ENCODE data around the gene FAM151B.
"Not testable (repeated sequence)": the region's sequence is repeated elsewhere in the genome, so short reads cannot be mapped to it uniquely, and the experiment has no call there.

FAM151B gene, protein sequence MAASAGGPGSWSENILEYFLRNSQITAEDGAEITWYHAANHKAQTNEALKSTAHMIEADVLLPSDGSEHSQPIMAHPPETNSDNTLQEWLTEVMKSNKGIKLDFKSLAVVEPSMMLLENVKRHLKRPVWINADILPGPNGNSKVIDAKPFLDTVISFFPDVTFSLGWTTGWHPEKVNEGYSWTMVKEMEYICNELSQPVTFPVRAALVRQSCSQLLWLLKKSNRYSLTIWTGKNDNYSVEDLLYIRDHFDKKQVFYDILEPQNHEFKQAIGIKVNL

DNA sequence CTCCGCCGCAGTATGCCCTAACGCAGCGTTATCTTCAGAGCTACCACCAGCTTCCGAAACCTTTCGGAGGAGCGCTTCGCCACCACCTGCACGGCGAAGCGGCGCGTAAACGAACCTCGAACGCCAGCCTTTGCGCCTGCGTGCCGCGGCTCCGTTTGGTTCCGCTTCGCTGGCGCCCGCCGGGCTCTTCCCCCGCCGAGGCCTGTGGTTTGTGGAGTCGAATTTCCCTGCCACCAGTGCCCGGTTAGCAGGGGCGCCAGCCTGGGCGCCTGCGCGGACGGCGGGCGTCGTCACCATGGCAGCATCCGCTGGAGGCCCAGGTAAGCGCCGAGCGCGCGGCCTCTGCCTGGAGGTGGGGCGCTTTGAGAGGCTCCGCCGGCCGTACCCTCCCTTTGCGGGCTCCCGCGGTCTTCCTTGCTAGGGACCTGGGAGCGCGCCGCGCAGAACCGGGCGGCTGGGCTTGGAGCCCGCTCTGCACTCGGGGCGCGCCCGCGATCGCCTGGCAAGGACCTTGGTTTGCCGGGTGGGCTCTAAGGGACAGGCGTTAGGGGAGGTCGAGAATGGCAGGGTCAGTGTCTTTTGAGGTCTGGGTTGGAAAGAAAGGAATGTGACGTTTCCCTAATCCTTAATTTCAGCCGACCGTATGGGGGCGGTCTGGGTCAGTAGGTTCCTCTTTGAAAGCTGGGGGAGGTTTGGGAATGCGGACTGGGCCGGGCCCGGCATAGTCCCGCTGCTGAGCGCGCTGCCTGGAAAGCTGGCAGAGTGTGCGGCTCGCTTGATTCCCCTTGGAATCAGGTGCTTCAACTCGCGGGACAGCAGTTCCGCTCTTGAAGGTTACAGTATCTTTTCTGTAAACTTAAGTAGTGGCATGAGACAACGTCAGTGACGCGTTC lies at the start of gene FAM151B:
Gene FAM151B, plus strand, starts transcription at position 272 of the 893 bp plus-strand sequence. Its CDS starts 24 bp downstream, at position 296.
- peak; percentile 68 to 92 for DNase-seq

DNA sequence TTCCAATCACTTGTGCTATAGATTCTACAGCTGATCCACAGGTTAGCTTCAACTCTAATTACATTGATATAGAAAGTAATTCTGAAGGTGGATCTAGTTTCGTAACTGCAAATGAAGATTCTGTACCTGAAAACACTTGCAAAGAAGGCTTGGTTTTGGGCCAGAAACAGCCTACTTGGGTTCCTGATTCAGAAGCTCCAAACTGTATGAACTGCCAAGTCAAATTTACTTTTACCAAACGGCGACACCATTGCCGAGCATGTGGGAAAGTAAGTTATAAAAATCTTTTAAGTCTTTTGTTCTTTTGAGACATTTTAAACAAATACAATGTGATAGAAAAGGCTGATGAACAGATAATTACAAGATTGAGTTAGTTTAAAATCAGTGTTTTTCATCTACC lies 49.2 kb upstream of the FAM151B start:
- DNase-seq = no peak

DNA sequence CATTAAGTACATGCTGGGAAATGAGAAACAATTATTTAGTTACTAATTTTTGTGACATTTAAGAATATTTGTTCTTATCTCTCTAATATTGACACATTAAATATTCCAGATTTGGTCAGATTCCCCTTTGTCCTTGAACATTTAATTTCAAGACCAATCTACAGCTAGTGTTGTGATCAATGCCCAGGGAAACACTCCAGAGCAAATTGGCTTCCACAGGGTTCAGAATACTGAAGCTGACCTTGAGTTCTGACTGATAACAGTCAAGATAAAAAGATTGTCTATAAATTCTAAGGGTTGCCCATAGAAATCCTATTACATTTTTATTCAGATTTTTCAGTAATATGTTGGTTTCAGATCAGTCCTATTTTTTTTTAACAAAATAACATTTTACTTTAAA lies 48.7 kb upstream of the FAM151B start:
- DNase-seq = no peak

DNA sequence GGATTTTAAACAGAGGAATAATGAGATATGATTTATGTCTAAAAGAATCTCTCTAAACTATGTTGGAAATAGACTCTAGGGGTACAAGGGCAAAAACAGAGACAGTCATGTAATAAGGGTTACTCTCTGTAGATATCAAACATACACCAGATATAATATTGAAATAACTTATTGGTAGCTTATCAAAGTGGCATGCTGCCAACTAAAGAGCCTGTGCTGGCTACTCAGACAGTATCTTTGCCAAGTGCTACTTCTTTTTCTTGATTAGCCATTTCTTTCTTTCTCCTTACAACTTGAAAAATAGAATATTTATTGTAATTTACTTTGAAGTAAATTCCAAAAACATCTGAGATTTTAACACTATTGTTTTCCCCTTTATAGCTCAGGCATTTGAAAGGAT lies 45.2 kb upstream of the FAM151B start:
- DNase-seq = no peak

DNA sequence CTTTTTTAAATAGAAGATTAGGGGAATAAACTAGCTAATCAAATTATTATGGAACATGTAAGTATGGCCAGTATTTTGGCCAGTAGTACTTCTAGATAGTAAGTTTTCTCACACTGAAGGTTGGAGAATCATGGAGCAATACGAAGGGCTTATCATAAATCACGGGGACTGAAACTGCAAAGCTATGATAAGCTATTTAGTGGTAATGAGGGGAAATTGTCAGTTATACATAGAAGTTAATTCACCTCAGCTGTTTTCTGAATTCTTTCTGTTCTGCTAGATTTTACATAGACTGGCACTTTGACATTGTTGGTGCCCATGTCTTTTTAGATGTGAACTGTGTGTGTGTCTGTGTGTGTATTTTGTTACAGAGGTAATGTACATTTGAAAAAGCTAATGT lies 34.5 kb upstream of the FAM151B start:
- no peak for DNase-seq

DNA sequence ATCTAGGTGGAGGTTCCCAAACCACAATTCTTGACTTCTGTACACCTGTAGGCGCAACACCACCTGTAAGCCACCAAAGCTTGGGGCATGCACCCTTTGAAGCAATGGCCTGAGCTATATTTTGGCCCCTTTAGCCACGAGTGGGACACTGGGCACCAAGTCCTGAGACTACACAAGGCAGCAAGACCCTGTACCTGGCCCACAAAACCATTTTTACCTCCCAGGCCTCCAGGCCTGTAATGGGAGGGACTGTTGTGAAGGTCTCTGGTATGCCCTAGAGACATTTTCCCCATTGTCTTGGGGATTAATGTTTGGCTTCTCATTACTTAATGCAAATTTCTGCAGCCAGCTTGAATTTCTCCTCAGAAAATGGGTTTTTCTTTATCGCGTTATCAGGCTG lies 24.6 kb upstream of the FAM151B start:
- no peak for DNase-seq

DNA sequence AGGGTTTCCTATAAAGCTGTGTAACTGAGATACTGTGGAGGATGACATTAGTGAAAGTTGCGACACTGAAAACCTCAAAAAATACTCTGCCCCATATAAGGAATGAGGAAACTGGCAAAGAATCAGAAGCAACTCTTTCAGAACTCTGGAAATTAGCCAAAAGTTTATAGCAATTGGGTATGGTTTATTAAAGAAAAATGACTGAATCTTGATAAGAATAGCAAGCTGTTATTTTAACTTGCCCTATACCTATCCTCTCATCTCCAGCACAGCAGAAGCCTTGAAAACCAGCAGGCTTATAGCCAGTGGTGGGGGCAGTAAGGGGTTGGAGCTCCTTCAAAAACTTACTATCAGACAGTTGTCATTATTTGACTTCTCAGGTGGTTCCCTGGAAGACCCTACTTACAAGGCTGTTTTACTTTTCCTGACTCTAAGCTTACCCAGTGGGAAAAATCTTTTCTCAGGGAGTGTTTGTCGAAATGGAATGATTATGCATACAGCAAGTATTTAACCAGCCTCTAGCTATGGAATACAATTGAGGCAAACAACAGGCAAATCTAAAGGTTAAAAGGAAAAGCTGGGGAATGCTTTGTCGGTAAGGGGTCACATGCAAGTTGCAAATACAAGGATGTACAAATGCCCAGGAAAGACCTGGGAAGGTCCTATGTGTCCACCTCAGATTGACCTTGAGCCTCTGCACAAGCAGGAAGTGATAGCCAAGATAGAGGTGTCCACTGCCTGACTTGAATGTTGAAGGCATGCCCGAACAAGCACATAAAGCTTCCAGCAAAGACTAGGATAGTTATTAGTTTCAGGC lies 21.0 kb upstream of the FAM151B start:
- DNase-seq = no peak

DNA sequence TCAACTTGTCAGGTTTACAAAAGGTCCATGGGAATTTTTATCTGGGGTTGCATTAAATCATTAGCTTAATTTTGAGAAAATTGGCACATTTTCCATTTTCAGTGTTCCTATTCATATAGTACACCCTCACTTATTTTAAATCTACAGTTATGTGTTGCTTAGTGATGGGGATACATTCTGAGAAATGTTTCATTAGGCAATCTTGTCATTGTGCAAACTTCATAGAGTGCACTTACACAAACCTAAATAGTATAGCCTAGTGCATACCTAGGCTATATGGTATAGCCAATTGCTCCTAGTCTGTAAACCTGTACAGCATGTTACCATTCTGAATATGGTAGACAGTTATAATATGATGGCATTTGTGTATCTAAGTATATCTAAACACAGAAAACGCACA lies 19.8 kb upstream of the FAM151B start:
- DNase-seq = no peak

DNA sequence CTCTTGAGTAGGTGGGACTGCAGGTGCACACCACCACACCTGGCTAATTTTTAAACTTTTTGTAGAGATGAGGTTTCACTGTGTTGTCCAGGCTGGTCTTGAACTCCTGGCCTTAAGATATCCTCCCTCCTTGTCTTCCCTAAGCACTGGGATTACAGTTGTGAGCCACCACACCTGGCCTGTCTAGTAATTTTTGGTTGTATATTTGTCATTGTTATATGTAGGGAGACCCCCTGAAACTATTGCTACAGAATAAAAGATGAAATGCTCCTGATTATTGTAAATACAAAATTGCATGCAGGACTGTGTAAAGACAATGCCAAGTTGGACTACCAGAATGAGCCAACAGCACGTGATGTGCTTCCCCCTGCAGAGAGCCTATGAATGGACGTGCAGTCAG lies 17.3 kb upstream of the FAM151B start:
- DNase-seq = not testable (repeated sequence)

DNA sequence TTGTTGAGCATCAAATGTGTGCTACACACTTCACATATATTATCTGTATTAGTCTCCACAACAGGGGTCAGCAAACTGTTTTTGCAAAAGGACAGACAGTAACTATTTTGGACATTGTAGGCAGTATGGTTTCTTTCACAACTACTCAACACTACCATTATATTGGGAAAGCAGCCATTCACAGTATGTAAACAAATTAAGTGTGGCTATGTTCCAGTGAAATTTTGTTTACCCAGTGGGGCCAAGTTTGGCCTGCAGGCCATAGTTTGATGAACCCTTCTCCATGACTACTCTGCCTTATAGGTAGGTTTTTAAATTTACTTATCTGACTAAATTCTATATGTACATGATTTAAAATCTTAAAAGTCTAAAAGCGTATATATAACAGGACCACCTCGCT lies 13.0 kb upstream of the FAM151B start:
- no peak for DNase-seq

DNA sequence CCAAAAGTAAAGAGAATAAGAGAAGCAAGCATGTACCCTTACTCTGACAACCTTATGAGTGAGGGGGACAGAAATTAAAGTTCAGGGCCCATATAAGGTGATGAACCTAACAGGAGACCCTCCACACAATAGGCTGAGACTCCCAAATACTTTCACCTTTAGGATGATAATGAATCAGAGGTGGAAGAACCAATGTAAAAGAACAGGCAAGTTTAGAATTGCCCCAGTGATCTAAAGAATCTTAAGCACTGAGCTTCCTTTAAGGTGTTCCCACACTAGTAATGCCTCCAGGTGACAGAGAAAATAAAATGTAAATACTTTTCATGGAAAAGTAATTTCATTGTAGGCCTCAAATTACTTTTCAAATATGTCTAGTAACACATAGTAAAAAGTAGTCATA lies 8.2 kb upstream of the FAM151B start:
- no peak for DNase-seq

DNA sequence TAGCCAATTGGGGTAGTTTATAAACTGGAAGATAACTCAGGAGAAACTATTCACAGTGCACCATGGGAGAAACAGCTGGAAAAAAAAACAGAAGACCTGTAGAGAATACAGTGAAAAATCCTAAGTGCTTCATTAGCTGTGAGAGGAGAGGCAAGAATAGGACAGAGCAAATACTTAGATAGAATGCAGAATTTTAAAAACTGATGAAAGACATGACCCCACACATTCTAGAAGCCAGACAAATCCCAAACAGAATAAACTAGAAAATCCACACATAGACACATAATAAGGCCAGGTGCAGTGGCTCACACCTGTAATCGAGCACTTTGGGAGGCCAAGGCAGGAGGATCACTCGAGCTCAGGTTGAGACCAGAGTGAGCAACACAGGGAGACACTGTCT lies 7.5 kb upstream of the FAM151B start:
- DNase-seq = no peak

DNA sequence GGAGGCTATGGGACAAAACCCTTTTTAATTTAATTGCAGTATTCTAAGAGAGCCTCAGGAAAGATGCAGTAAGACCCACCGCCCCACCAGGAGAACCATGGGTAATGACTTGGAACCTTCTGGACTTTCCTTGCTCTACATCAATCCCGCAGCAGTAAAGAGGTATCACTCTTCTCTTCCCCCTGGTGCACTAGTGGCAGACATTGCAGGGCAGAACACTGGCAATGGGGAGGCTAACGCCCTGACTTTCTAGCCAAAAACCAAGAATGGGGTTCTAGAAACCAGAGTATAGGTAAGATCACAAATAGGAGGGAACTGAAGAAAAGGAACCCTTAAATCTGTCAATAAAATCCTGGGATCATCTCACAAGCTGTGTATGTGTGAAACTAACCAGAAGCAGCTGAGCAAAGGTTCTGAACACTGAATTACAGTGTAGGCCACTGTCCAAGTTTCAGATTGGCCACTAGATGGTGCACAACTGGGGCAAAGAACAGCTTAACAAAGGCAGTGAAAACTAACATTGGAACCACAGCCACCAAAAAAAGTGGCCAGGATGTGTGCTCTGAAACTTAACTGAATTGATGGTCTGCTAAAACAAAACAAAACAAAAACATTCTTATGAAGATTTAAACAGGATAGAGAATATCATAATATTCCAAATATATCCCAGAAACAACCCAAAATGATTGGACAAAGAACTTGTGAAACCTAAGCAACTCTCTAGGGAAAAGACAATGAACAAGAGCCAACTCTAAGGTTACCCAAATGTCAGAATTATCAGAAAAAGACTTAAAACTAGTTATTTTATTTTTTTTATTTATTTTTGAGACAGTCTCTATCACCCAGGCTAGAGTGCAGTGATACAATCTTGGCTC lies 6.6 kb upstream of the FAM151B start:
- no peak for DNase-seq

DNA sequence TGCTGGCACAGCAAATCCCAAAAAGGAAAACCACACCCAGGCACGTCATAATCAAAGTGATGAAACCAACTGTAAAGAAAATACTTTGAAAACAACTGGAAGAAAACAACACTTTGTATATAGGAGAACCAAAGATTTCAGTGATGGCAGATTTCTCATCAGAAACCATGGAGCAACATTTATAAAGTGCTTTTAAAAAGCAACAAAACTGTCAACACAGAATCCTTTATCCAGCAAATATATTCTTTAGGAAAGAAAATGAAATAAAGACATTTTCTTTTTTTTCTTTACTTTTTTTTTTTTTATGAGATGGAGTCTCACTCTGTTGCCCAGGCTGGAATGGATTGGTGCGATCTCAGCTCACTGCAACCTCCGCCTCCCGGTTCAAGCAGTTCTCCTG lies 5.3 kb upstream of the FAM151B start:
- no peak for DNase-seq

DNA sequence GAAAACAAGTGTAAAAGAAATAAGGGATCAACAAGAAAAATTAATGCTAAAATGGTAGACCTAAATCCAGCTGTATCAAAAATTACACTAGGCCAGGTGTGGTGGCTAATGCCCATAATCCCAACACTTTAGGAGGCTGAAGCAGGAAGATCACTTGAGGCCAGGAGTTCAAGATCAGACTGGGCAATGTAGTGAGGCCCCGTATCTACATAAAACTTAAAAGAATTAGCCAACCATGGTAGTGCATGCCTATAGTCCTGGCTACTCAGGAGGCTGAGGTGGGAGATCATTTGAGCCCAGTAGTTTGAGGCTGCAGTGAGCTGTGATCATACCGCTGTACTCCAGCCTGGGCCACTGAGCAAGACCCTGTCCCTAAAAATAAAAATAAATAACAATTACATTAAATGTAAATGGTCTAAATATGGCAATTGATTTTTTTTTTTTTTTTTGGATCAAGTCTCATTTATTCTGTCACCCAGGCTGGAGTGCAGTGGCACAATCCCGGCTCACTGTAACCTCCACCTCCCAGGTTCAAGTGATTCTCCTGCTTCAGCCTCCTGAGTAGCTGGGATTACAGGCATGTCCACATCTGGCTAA lies 4.2 kb upstream of the FAM151B start:
- DNase-seq = no peak

DNA sequence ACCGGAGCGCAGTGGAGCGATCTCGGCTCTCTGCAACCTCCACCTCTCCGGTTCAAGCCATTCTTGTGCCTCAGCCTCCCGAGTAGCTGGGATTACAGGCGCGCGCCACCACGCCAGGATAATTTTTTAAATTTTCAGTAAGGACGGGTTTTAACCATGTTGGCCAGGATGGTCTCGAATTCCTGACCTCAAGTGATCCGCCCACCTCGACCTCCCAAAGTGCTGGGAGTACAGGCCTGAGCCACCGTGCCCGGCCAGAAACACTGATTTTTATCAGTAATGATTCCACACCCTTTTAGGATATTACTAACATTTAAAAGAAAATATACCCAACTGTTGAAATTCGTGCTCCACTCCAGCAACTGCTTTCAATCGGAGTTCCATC lies 464 bp upstream of the FAM151B start:
- DNase-seq = no peak

DNA sequence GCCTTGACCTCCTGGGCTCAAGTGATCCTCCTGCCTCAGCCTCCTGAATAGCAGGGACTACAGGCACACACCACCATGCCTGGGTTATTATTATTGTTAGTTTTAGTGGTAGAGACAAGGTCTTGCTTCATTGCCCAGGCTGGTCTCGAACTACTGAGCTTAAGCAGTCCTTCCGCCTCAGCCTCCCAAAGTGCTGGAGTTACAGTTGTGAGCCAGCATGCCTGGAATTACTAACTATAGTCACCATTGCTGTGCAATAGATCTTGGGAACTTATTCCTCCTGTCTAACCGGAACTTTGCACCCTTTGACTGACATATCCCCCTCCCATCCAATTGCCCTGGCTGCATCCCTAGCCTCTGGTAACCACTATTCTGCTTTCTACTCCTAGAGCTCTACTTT lies 3.4 kb downstream of the FAM151B start:
- no peak for DNase-seq

DNA sequence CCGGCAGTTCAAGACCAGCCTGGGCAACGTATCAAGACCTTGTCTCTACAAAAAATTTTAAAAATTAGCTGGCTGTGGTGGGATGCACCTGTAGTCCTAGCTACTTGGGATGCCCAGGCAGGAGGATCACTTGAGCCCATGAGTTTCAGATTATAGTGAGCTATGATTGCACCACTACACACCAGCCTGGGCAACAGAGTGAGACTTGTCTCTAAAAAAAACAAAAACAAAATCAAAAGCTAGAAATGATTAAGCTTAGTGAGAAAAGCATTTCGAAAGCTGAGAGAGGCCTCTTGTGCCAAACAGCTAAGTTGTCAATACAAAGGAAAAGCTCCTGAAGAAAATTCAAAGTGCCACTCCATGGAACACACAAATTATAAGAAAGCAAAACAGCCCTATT lies 4.8 kb downstream of the FAM151B start:
- DNase-seq = no peak

DNA sequence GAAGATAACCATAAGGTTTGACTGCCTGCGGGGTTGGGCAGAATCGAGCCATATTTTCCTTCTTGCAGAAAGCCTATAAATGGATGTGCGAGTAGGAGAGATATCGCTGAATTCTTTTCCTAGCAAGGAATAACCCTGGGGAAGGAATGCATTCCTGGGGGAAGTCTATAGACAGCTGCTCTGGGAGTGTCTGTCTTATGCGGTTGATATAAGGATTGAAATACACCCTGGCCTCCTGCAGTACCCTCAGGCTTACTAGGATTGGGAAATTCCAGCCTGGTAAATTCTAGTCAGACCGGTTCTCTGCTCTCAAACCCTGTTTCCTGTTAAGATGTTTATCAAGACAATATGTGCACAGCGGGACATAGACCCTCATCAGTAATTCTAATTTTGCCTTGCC lies 5.5 kb downstream of the FAM151B start:
- DNase-seq = not testable (repeated sequence)

DNA sequence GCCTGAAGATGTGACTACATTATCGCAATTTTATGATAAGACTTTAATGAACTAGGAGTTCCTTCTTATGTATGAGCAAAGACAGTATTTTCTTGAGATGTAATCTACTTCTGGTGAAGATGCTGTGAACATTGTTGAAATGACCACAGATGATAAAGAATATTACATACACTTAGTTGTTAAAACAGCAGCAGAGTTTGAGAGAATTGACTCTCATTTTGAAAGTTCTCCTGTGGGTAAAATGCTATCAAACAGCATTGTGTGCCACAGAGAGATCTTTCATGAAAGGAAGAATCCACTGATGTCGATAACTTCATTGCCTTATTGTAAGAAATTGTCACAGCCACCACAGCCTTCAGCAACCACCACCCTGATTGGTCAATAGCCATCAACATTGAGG lies 8.0 kb downstream of the FAM151B start:
- DNase-seq = no peak

DNA sequence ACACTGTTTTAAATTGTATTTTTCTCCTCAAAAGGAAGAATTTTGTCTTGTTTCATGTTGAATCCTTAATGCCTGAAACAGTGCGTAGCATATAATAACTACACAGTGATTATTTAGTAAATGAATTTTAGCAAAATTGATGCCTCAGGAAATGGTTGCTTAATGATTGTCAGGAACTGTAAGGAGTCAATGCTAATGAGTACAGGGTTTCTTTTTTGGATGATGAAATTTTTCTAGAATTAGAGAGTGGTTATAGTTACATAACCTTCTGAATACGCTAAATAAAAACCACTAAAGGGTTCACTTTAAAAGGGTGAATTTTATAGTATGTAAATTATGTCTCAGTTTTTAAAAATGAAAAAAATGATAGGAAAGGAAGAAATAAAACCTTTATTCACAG lies 14.9 kb downstream of the FAM151B start:
- no peak for DNase-seq

DNA sequence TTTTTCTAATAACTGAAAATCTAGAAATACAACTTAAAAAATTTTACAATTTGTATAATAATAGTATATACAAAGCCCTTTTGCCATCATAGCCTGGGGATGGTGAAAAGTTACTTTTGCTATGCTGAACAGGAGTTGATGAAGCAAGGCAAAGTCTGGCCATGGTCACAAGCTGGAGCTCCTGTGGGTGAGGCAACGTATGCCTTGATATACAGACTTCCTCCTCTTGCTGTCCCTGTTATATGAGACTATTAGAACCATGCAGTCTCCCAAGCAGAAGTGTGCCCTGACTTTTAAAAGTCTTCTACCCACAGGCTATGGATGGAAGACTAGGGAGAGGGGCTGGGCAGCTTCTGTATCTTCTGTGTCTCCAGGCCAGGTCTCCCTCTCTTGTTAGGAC lies 15.7 kb downstream of the FAM151B start:
- DNase-seq = no peak
